HG03108 (cell line): ENCODE results near the gene LIN28A.

Experiments
- ATAC-seq: cut with Tn5 transposase; IDR thresholded peaks from one replicate; pipeline ENCODE4 v1.9.1; 2021; ENCODE audit warnings: moderate library complexity; ENCODE audit not compliant: unreplicated experiment

The LIN28A gene

GRCh38 chr1:26432793-26433192 is 22.2 kb downstream of the LIN28A start:
- no peak for ATAC-seq

DNA sequence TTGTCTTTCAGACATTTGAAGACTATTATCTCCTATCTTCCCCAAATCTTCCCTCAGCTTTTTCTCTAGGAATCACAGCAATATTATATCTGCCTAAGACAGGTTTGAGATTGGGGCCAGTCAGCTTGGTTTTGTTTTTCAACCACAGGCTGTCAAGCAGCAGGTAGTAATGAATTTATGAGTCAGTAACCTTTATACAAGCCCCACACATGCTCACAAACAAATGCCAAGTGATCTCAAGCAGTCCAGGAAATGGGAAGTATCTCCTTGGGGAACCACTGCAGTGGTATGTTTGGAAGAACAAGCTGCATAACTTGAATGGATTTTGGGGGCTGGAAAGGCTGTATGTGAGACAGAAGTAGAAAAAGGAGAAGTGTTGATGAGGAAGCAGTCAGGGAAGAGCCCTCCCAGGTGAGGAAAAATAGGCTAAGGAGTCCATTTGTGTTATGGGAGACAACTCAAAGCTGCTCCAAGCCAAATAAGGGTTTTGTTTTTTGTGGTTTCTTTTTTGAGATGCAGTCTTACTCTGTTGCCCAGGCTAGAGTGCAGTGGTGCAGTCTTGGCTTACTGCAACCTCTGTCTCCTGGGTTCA is 23.6 kb downstream of the LIN28A start:
- ATAC-seq: no peak

- ATAC-seq: no peak
Observed at GRCh38 chr1:26438041-26438440, 27.4 kb downstream of the LIN28A start.

- no peak for ATAC-seq
Observed at GRCh38 chr1:26440259-26440658, 29.6 kb downstream of the LIN28A start.

GRCh38 chr1:26449868-26450267 is 39.3 kb downstream of the LIN28A start:
- ATAC-seq: no peak

GRCh38 chr1:26450908-26451307 is 40.3 kb downstream of the LIN28A start:
- no peak for ATAC-seq

DNA sequence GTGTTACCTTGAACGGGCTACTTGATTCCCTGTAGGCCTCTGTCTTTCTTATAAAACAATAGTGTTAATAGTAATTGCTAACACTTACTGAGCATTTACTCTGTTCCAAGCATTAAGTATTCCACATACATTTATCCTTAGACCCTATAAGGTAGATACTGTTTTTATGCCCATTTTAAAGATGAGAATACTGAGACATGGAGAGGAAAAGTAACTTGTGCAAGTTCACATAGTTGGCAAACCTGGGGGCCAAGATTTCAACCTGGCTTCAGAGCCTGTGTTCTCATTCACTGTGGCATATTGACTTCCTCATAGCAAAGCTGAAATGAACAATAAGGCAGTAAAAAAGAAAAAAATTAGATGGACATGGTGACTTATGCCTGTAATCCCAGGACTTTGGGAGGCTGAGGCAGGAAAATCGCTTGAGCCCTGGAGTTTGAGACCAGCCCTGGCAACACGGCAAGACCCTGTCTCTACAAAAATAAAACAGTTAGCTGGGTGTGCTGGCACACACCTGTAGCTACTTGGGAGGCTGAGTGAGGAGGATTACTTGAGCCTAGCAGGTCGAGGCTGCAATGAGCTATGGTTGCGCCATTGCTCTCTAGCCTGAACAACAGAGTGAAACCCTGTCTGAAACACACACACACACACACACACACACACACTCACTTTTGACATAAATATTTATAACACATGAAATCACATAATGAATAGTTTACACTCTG is 42.0 kb downstream of the LIN28A start:
- no peak for ATAC-seq

DNA sequence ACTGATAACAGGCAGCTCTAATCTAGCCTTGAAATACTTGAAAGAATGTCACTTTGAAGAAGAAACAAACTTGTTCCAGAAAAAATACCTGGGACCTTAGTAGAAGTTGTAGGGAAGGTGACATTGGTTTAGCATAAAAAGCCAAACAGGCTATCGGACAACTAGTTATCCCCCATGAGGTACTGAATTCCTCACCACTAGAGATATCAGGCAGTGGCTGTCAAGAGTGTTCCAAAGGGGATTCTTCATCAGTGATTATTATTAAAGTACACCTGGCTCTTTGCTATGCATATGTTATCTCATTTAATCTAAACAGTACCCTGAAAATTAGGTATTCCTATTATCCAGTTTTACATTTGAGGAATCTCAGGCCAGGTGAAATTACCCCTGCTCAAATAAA is 48.5 kb downstream of the LIN28A start:
- ATAC-seq: no peak

DNA sequence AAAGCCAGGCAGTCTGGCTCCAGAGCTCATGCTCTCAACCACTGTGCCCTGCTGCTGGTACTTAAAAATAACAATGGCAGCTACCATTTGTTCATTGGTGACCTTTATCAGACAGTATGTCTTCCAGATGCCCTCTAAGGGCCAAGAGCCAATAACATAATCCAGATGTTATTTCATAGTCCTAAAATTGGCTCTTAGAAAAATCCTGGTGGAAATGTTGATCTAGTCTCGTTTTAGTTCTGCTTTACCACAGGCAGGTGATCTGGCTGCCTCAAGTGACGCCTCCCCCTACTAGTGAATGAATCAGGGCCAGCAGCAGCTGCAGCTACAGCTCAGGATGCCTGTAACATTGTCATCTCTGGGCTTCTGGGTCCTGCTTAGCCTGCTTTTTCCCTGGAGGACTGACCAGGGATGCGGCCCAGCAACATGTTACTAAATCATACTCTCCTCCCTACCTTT is 49.0 kb downstream of the LIN28A start:
- ATAC-seq: no peak

GRCh38 chr1:26468911-26469310 is 58.3 kb downstream of the LIN28A start:
- ATAC-seq: no peak

DNA sequence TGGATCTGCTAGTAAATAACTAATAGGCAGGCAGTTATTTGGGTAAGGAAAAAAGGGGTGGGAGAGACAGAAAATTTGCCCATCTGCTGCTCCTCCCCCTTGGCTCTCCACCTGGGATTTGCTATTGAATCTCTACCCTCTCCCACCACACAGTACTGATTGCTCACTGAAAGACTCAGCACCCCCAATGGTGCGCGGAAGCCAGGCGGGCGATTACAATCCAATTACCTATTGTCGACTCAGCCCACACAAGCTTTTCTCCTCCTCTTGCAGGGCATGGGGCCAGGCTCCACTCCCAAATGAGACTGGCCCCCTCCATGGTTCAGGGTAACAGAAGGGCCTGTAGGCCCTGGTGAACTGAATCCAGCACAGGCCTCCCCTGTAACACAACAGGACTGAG is 58.9 kb downstream of the LIN28A start:
- no peak for ATAC-seq

- no peak for ATAC-seq
Observed at GRCh38 chr1:26470878-26471497, 60.4 kb downstream of the LIN28A start.

DNA sequence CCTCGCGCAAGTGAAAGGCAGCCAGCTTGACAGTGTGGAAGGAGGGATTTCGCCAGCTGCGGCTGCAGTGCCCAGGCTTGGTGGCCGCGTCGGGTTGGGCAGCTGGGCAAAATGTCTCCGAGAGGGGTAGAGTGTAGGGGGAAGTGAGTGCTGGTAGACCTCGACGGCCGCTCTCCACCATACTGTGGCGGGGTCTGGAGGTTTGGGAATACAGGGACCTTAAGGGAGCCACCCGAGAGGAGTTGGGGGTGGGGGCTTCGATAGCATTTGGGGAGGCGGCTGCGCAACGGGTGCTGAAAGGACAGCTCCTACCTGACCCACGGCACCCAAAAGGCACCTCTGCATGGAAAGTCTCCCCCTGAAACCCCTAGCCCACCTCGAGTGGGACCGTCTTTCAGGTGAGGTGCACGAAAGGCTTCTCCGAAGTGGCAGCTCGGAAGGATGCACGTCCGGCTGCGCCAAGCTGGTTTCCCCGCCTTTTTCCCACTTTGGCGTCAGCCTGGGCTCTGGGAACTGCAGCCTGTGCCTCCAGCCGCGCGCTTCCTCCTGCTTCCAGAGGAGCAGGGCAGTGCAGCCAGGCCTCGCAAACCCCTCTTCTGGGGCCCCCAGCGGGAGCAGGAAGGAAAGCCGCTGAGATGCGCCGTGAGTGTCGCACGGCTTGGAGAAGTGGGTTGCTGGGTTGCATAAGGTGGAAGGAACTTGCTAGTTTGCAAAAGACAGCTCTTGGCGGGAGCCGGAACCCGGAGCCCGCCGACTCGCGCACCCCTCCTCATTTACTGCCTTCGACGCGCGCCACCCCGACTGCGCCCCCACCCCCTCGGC is 61.1 kb downstream of the LIN28A start:
- no peak for ATAC-seq

GRCh38 chr1:26472320-26472900 is 61.8 kb downstream of the LIN28A start, which contains the start of gene HMGN2:
Gene HMGN2, plus strand, starts transcription at chr1:26472440. Its CDS starts 173 bp downstream, at chr1:26472613.
- peak; percentile 38 for ATAC-seq

DNA sequence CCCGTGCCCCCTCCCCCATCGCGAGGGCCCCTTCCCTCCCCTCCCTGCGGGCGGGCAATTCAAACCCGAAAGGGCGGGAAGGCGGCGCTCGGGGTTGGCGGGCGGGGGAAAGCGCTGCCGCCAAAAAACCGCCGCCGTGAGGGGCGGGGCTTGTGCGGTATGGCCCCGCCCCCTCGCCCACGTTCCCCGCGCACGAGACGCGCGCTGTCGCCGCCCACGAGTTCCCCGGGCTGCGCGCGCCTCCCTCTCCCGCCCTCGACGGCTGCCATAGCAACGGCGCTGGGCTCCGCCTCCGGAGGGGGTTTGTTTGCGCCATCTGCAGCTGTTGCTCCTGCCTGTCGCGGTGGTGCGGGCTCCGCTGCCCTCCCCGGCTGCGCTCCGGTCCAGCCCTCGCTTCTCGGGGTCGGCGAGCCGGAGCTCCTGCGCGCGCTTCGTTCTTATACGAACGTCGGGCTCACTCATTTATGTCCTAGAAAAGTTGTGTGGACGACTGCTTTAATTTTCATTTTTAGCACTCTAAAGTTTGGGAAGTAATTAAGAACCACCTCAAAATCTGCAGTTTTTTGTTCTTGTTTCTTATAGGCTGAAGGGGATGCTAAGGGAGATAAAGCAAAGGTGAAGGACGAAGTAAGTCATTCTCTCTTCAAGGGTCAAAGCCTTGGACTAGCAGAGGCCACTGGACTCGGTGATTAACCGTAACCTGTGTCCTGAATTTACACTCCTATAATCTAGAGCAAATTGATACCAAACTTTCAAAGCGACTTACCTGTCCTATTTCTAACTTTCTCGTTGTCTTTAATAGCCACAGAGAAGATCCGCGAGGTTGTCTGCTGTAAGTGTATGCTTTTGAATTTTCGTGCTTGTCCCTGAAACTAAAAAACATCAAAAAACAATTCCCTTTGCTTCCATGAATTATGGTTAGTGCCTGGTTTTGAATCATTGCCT is 62.6 kb downstream of the LIN28A start:
- ATAC-seq: peak; percentile 80

- no peak for ATAC-seq
Observed at GRCh38 chr1:26474818-26475217, 64.2 kb downstream of the LIN28A start.

DNA sequence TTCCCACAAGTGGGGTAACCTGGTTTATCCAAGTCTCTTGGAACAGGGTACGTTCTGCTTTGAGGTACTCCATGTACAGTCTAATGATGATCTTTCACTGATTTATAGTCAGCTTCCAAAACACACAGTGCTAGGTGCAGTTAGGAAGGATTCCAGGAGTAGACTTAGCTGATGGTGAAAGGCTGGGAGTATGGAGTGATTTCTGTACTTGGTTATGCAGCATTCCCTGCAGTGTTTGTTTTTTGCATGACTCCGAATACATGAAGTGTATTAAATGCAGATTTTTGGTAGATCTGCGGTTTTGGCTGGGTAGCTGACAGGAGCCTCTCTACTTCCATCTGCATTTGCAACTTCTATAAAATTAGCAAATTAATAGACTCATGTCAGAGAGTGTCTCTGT is 65.4 kb downstream of the LIN28A start:
- ATAC-seq: no peak

DNA sequence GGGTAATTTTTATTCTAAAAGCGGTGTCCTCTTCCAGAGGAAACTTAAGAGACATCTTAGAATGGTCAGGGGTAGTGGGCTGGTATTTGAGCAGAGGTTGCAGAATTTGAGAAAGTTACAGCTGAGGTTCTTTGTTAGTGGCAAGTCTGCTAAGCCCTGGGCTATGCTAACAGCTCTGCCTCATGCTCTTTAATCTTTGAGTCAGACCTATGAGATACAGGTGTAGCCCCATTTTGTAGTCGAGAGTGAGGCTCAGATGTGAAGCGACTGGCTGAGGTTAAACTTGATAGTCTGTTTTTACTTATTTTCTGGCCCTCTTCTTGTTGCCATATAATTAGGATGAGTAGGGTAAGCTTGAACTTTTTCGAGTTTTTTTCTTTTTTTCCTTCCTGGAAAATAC is 66.3 kb downstream of the LIN28A start:
- ATAC-seq: no peak

DNA sequence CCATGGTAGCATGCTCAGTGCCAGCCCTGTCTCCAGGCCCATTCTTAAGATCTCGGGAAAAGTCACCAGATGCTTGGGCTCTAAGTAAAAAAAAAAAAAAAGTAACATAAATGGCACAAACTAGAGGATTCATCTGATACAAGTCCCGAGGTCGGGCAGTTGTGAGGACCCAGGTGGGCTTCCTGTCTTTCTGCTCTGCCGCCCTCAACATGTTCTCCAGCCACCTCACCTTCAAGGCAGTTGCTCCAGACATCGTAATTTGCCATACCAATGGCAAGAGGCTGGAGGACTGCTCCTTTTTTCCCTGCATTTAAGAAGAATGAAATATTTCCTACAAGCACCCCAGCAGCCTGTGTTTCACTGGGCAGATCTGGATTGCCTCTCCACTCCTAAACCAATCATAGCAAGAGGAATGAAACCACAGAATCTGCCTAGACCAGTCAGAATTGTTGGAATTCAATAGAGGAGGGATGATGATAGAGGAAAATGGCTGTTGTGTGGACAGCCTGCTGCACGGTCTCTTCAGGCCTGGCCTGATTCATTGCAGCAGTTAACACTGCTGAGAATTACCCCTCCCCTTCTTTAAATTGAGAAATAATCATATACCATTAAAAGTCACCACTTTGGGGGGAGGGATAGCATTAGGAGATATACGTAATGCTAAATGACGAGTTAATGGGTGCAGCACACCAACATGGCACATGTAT is 67.0 kb downstream of the LIN28A start:
- no peak for ATAC-seq
